Mesenchymal stem cell (in vitro differentiated cells and primary cell): ENCODE data around the gene DNASE2.

Experiments used
- DNase-seq: peaks from one replicate; pipeline ENCODE4 v3.0.0-alpha.2; 2013
- H2AFZ ChIP-seq: one replicate; pipeline ENCODE4 v1.6.1; 2013; ENCODE audit warnings: low read depth, mild to moderate bottlenecking, control low read depth, inconsistent platforms, low read length, moderate library complexity
- H2AK5ac ChIP-seq: 2 replicates; pipeline ENCODE4 v1.6.1; 2013; ENCODE audit warnings: low read length, moderate library complexity, mild to moderate bottlenecking, inconsistent platforms; ENCODE audit not compliant: severe bottlenecking
- H2BK120ac ChIP-seq: one replicate; pipeline ENCODE4 v1.6.1; 2013; ENCODE audit warnings: low read depth, mild to moderate bottlenecking, inconsistent platforms, low read length, moderate library complexity
- H2BK12ac ChIP-seq, 2 experiments: one replicate each; pipeline ENCODE4 v1.6.1; 2013; ENCODE audit warnings: inconsistent platforms in 2 of 2, low read length in 2 of 2, mild to moderate bottlenecking in 2 of 2, moderate library complexity in 2 of 2, control low read depth in 1 of 2
- H2BK15ac ChIP-seq: one replicate; pipeline ENCODE4 v1.6.1; 2013; ENCODE audit warnings: mild to moderate bottlenecking, low read depth, inconsistent platforms; ENCODE audit not compliant: poor library complexity, severe bottlenecking
- H2BK5ac ChIP-seq: 2 replicates; pipeline ENCODE4 v1.6.1; 2013; ENCODE audit warnings: low read depth, mild to moderate bottlenecking, low read length, control low read depth, inconsistent platforms; ENCODE audit not compliant: poor library complexity, severe bottlenecking
- H3K14ac ChIP-seq, 2 experiments: one replicate each; pipeline ENCODE4 v1.6.1; 2013; ENCODE audit warnings: inconsistent platforms in 2 of 2, low read length in 2 of 2, control low read depth in 1 of 2, mild to moderate bottlenecking in 1 of 2, moderate library complexity in 1 of 2
- H3K18ac ChIP-seq, 2 experiments: one replicate each; pipeline ENCODE4 v1.6.1; 2013; ENCODE audit warnings: inconsistent platforms in 2 of 2, low read length in 2 of 2, control low read depth in 1 of 2, low read depth in 1 of 2, mild to moderate bottlenecking in 1 of 2
- H3K23ac ChIP-seq, 2 experiments: one replicate each; pipeline ENCODE4 v1.6.1; 2013; ENCODE audit warnings: inconsistent platforms in 2 of 2, low read length in 2 of 2, mild to moderate bottlenecking in 2 of 2, moderate library complexity in 2 of 2, control low read depth in 1 of 2
- H3K27ac ChIP-seq: 2 replicates; pipeline ENCODE4 v1.5.1; 2013; ENCODE audit warnings: mild to moderate bottlenecking, moderate library complexity, low read length, control low read depth, inconsistent platforms; ENCODE audit not compliant: poor library complexity, severe bottlenecking
- H3K27me3 ChIP-seq, 2 experiments: 2 replicates each; pipeline versions ENCODE4 v1.6.1 to v1.7.0; 2013; ENCODE audit warnings: low read length in 2 of 2, mild to moderate bottlenecking in 2 of 2, moderate library complexity in 2 of 2, control low read depth in 1 of 2, inconsistent platforms in 1 of 2; ENCODE audit not compliant: control insufficient read depth in 1 of 2, insufficient read depth in 1 of 2
- H3K36me3 ChIP-seq, 2 experiments: 2 replicates each; pipeline versions ENCODE4 v1.6.1 to v1.7.0; 2013; ENCODE audit warnings: low read length in 2 of 2, control low read depth in 1 of 2, inconsistent platforms in 1 of 2, low read depth in 1 of 2, mild to moderate bottlenecking in 1 of 2; ENCODE audit not compliant: insufficient read depth in 2 of 2, control insufficient read depth in 1 of 2
- H3K4ac ChIP-seq, 2 experiments: one replicate each; pipeline ENCODE4 v1.6.1; 2013; ENCODE audit warnings: inconsistent platforms in 2 of 2, low read length in 2 of 2, mild to moderate bottlenecking in 2 of 2, moderate library complexity in 2 of 2, control low read depth in 1 of 2, low read depth in 1 of 2
- H3K4me1 ChIP-seq: 2 replicates; pipeline ENCODE4 v1.6.1; 2013; ENCODE audit warnings: low read depth, low read length, control low read depth; ENCODE audit not compliant: control insufficient read depth, insufficient read depth
- H3K4me2 ChIP-seq: 2 replicates; pipeline ENCODE4 v1.6.1; 2013; ENCODE audit warnings: low read length, mild to moderate bottlenecking, inconsistent platforms; ENCODE audit not compliant: poor library complexity, severe bottlenecking
- H3K4me3 ChIP-seq, 2 experiments: 2 replicates each; pipeline versions ENCODE4 v1.5.1 to v1.7.0; 2013; ENCODE audit warnings: low read length in 2 of 2, mild to moderate bottlenecking in 2 of 2, control low read depth in 1 of 2, low read depth in 1 of 2; ENCODE audit not compliant: insufficient read depth in 1 of 2
- H3K79me1 ChIP-seq: replicated peaks from 2 replicates; pipeline ENCODE4 v1.6.1; 2013; ENCODE audit warnings: mild to moderate bottlenecking, control low read depth, low read length, inconsistent platforms; ENCODE audit not compliant: poor library complexity, severe bottlenecking
- H3K9ac ChIP-seq: 2 replicates; pipeline ENCODE4 v1.7.0; 2013; ENCODE audit warnings: mild to moderate bottlenecking, low read length, moderate library complexity
- H3K9me3 ChIP-seq: 2 replicates; pipeline ENCODE4 v1.7.0; 2013; ENCODE audit warnings: mild to moderate bottlenecking, low read length; ENCODE audit not compliant: control insufficient read depth
- H4K8ac ChIP-seq: one replicate; pipeline ENCODE4 v1.6.1; 2013; ENCODE audit warnings: inconsistent platforms, mild to moderate bottlenecking, low read length, moderate library complexity
- H4K91ac ChIP-seq: one replicate; pipeline ENCODE4 v1.6.1; 2013; ENCODE audit warnings: mild to moderate bottlenecking, low read length, inconsistent platforms
- WGBS: methylation state at CpG from one replicate; pipeline ENCODE4 v1.1.7; 2013; ENCODE audit warnings: mixed read lengths; 5-methylcytosine and 5-hydroxymethylcytosine counted together

DNASE2 gene

GRCh38 chr19:12838886-12839756 lies 42.1 kb downstream of the DNASE2 start:
- no peak overlapping the region for H2BK120ac ChIP-seq
- H3K9me3 ChIP-seq, result no peaks in the 10 kb centered on the region
- no peak overlapping the region for H3K23ac ChIP-seq
- 52% methylated on average over 11 of the region's 21 CpGs for WGBS
- no peak overlapping the region for H3K9ac ChIP-seq
- H3K27ac ChIP-seq, result no peak overlapping the region
- H2BK5ac ChIP-seq, result no peak overlapping the region
- H2AK5ac ChIP-seq, result no peak overlapping the region
- H3K36me3 ChIP-seq, result no peaks in the 10 kb centered on the region
- H3K4me3 ChIP-seq, result no peak overlapping the region
- H3K4ac ChIP-seq, result no peak overlapping the region
- no peak overlapping the region for H4K8ac ChIP-seq
- H3K18ac ChIP-seq, result no peak overlapping the region
- peaks cover 22% of the 10 kb centered on the region for H3K4me1 ChIP-seq
- H2BK15ac ChIP-seq, result no peak overlapping the region
- no peak overlapping the region for H2AFZ ChIP-seq
- no peak for DNase-seq
- no peak overlapping the region for H2BK12ac ChIP-seq
- H3K79me1 ChIP-seq, result no peaks in the 10 kb centered on the region
- H3K27me3 ChIP-seq, result peaks cover 90 to 94% of the 10 kb centered on the region in 2 experiments
- H3K14ac ChIP-seq, result no peak overlapping the region
- H3K4me2 ChIP-seq, result peak overlapping the region; percentile 41
- no peak overlapping the region for H4K91ac ChIP-seq

- H3K4me1 ChIP-seq, result peaks cover 26% of the 10 kb centered on the region
- H2BK12ac ChIP-seq, result no peak within 1 kb of the TSS
- peak within 1 kb of the TSS; percentile 41 for H3K4me2 ChIP-seq
- no peak within 1 kb of the TSS for H3K4ac ChIP-seq
- H3K4me3 ChIP-seq, result peak within 1 kb of the TSS in 1 of 2 experiments; percentile 42
- no peak within 1 kb of the TSS for H2BK120ac ChIP-seq
- DNase-seq, result peak; percentile 21
- 1% methylated on average over 54 of the region's 69 CpGs for WGBS
- no peaks in the 10 kb centered on the region for H3K36me3 ChIP-seq
- H2AFZ ChIP-seq, result peak within 1 kb of the TSS; percentile 23
- peaks cover 87 to 93% of the 10 kb centered on the region in 2 experiments for H3K27me3 ChIP-seq
- H3K79me1 ChIP-seq, result no peaks in the 10 kb centered on the region
- H4K8ac ChIP-seq, result no peak within 1 kb of the TSS
- no peak within 1 kb of the TSS for H3K9ac ChIP-seq
- no peak within 1 kb of the TSS for H4K91ac ChIP-seq
- H2AK5ac ChIP-seq, result no peak within 1 kb of the TSS
- no peaks in the 10 kb centered on the region for H3K9me3 ChIP-seq
- no peak within 1 kb of the TSS for H3K14ac ChIP-seq
- no peak within 1 kb of the TSS for H2BK5ac ChIP-seq
- peak within 1 kb of the TSS in 1 of 2 experiments; percentile 56 for H3K23ac ChIP-seq
- no peak within 1 kb of the TSS for H3K18ac ChIP-seq
- H2BK15ac ChIP-seq, result no peak within 1 kb of the TSS
- no peak within 1 kb of the TSS for H3K27ac ChIP-seq
Observed at GRCh38 chr19:12838182-12838885, 42.9 kb downstream of the DNASE2 start, which contains the start of gene MAST1. MAST1 (plus strand) TSS chr19:12838515; CDS start chr19:12838573, 58 bp downstream.

GRCh38 chr19:12837225-12837624 lies 44.0 kb downstream of the DNASE2 start:
- H3K9me3 ChIP-seq, result no peaks in the 10 kb centered on the region
- H3K9ac ChIP-seq, result no peak overlapping the region
- H4K8ac ChIP-seq, result no peak overlapping the region
- no peak overlapping the region for H3K27ac ChIP-seq
- H3K4me1 ChIP-seq, result peaks cover 32% of the 10 kb centered on the region
- no peak overlapping the region for H4K91ac ChIP-seq
- no peak for DNase-seq
- no peaks in the 10 kb centered on the region for H3K36me3 ChIP-seq
- no peaks in the 10 kb centered on the region for H3K79me1 ChIP-seq
- no peak overlapping the region for H2BK15ac ChIP-seq
- no peak overlapping the region for H2BK5ac ChIP-seq
- H3K18ac ChIP-seq, result no peak overlapping the region
- 58% methylated on average over 4 of the region's 4 CpGs for WGBS
- no peak overlapping the region for H3K4me2 ChIP-seq
- no peak overlapping the region for H2AK5ac ChIP-seq
- peaks cover 90 to 93% of the 10 kb centered on the region in 2 experiments for H3K27me3 ChIP-seq
- no peak overlapping the region for H2BK120ac ChIP-seq
- H3K4me3 ChIP-seq, result no peak overlapping the region
- H3K14ac ChIP-seq, result no peak overlapping the region
- H2BK12ac ChIP-seq, result no peak overlapping the region
- no peak overlapping the region for H3K23ac ChIP-seq
- H2AFZ ChIP-seq, result no peak overlapping the region
- H3K4ac ChIP-seq, result no peak overlapping the region

- H2BK5ac ChIP-seq, result no peak overlapping the region
- no peak overlapping the region for H2BK15ac ChIP-seq
- H3K14ac ChIP-seq, result no peak overlapping the region
- H2BK120ac ChIP-seq, result no peak overlapping the region
- no peak overlapping the region for H3K23ac ChIP-seq
- no peak for DNase-seq
- no peaks in the 10 kb centered on the region for H3K79me1 ChIP-seq
- H2BK12ac ChIP-seq, result no peak overlapping the region
- peaks cover 91 to 95% of the 10 kb centered on the region in 2 experiments for H3K27me3 ChIP-seq
- H3K9me3 ChIP-seq, result no peaks in the 10 kb centered on the region
- H3K4ac ChIP-seq, result no peak overlapping the region
- H3K4me3 ChIP-seq, result no peak overlapping the region
- no peak overlapping the region for H3K4me2 ChIP-seq
- no peak overlapping the region for H2AK5ac ChIP-seq
- H3K4me1 ChIP-seq, result peaks cover 33% of the 10 kb centered on the region
- no peak overlapping the region for H2AFZ ChIP-seq
- 19% methylated on average over 6 of the region's 6 CpGs for WGBS
- no peak overlapping the region for H4K91ac ChIP-seq
- no peaks in the 10 kb centered on the region for H3K36me3 ChIP-seq
- no peak overlapping the region for H4K8ac ChIP-seq
- no peak overlapping the region for H3K18ac ChIP-seq
- H3K27ac ChIP-seq, result no peak overlapping the region
- H3K9ac ChIP-seq, result no peak overlapping the region
Observed at GRCh38 chr19:12836529-12836863, 44.8 kb downstream of the DNASE2 start.
